Prostate gland (tissue), 2 donors: Measurements from ENCODE around the gene C19orf12.

Experiments
- CTCF ChIP-seq, 4 experiments: fragments of 200-600 bp in 2 of 4; fragments of 450-650 bp in 2 of 4; sonication (generic) in 2 of 4; IDR thresholded peaks; 1 replicate in 3 of 4; 2 replicates in 1 of 4; pipeline ENCODE4 v1.5.1; 2016 to 2019; ENCODE audit warnings: antibody characterized with exemption in 4 of 4, mild to moderate bottlenecking in 2 of 4, moderate library complexity in 2 of 4
- POLR2A ChIP-seq: fragments of 450-650 bp; IDR thresholded peaks from one replicate; pipeline ENCODE4 v1.6.1; 2016; ENCODE audit warnings: antibody characterized with exemption, mild to moderate bottlenecking
- POLR2AphosphoS5 ChIP-seq: sonication (generic); formaldehyde crosslinking; IDR thresholded peaks from one replicate; pipeline ENCODE4 v1.6.1; 2017; ENCODE audit warnings: antibody characterized with exemption

- no peak for TF ChIP-seq CTCF (IDR thresholded peaks at IDR 0.05)
- TF ChIP-seq POLR2AphosphoS5: no peak
- no peak for TF ChIP-seq POLR2A
Measured at GRCh38 chr19:29735829-29736228, 20.8 kb upstream of the C19orf12 start.
